H9 (cell line): ENCODE data around the gene ATP6V1D. TPM values are rescaled to one million over a fixed set of nuclear protein-coding genes. Genes with fewer than 3 reads are reported as not detected.
"Not testable (repeated sequence)": the region's sequence is repeated elsewhere in the genome, so short reads cannot be mapped to it uniquely, and the experiment has no call there.

Experiments used
- DNase-seq: peaks from one replicate; pipeline ENCODE4 v3.0.0-alpha.2; 2017
- H2AFZ ChIP-seq: one replicate; pipeline ENCODE4 v1.6.1; 2013; ENCODE audit warnings: mild to moderate bottlenecking, low read length, control low read depth, moderate library complexity
- H2AK5ac ChIP-seq: 2 replicates; pipeline ENCODE4 v1.6.1; 2013; ENCODE audit warnings: low read length, control low read depth, mixed read lengths; ENCODE audit not compliant: insufficient read length
- H2BK120ac ChIP-seq: one replicate; pipeline ENCODE4 v1.6.1; 2013; ENCODE audit warnings: low read depth, mild to moderate bottlenecking, low read length, control low read depth, inconsistent platforms; ENCODE audit not compliant: poor library complexity, severe bottlenecking
- H2BK12ac ChIP-seq: 2 replicates; pipeline ENCODE4 v1.6.1; 2013; ENCODE audit warnings: low read length, control low read depth, mixed read lengths, low read depth; ENCODE audit not compliant: insufficient read length
- H2BK15ac ChIP-seq: 2 replicates; pipeline ENCODE4 v1.6.1; 2013; ENCODE audit warnings: low read depth, low read length, control low read depth
- H2BK20ac ChIP-seq: one replicate; pipeline ENCODE4 v1.6.1; 2013; ENCODE audit warnings: low read depth, mild to moderate bottlenecking, low read length, control low read depth, inconsistent platforms; ENCODE audit not compliant: poor library complexity, severe bottlenecking
- H2BK5ac ChIP-seq: 2 replicates; pipeline ENCODE4 v1.6.1; 2013; ENCODE audit warnings: low read length, control low read depth, mixed read lengths; ENCODE audit not compliant: insufficient read length
- H3K14ac ChIP-seq: 2 replicates; pipeline ENCODE4 v1.6.1; 2013; ENCODE audit warnings: low read length, control low read depth; ENCODE audit not compliant: insufficient read depth
- H3K18ac ChIP-seq: 2 replicates; pipeline ENCODE4 v1.6.1; 2013; ENCODE audit warnings: low read depth, mild to moderate bottlenecking, mixed read lengths, low read length, control low read depth; ENCODE audit not compliant: insufficient read length
- H3K23ac ChIP-seq: 2 replicates; pipeline ENCODE4 v1.6.1; 2013; ENCODE audit warnings: low read length, control low read depth, mixed read lengths, low read depth; ENCODE audit not compliant: insufficient read length
- H3K23me2 ChIP-seq: 2 replicates; pipeline ENCODE4 v1.6.1; 2013; ENCODE audit warnings: low read depth, mild to moderate bottlenecking, mixed read lengths, low read length, control low read depth; ENCODE audit not compliant: insufficient read length, poor library complexity, severe bottlenecking
- H3K27ac ChIP-seq: 2 replicates; pipeline ENCODE4 v1.5.1; 2013; ENCODE audit warnings: low read length, control low read depth, mixed read lengths, low read depth; ENCODE audit not compliant: insufficient read length
- H3K27me3 ChIP-seq: 2 replicates; pipeline ENCODE4 v1.6.1; 2013; ENCODE audit warnings: low read length, control low read depth, inconsistent platforms; ENCODE audit not compliant: insufficient read depth
- H3K4ac ChIP-seq: 2 replicates; pipeline ENCODE4 v1.6.1; 2013; ENCODE audit warnings: low read depth, mild to moderate bottlenecking, control low read depth, inconsistent platforms, low read length, moderate library complexity
- H3K4me1 ChIP-seq: 2 replicates; pipeline ENCODE4 v1.6.1; 2013; ENCODE audit warnings: low read length, control low read depth, inconsistent platforms; ENCODE audit not compliant: insufficient read depth
- H3K4me2 ChIP-seq: 2 replicates; pipeline ENCODE4 v1.6.1; 2013; ENCODE audit warnings: low read length, control low read depth, mixed read lengths; ENCODE audit not compliant: insufficient read length, insufficient read depth
- H3K56ac ChIP-seq: 2 replicates; pipeline ENCODE4 v1.6.1; 2013; ENCODE audit warnings: low read depth, mild to moderate bottlenecking, mixed read lengths, low read length, control low read depth; ENCODE audit not compliant: insufficient read length
- H3K79me1 ChIP-seq: 2 replicates; pipeline ENCODE4 v1.6.1; 2013; ENCODE audit warnings: low read depth, mild to moderate bottlenecking, moderate library complexity, low read length, control low read depth, inconsistent platforms; ENCODE audit not compliant: insufficient read depth, poor library complexity, severe bottlenecking
- H3K79me2 ChIP-seq: 2 replicates; pipeline ENCODE4 v1.6.1; 2013; ENCODE audit warnings: low read length, control low read depth, inconsistent platforms; ENCODE audit not compliant: insufficient read depth
- H3K9ac ChIP-seq: 2 replicates; pipeline ENCODE4 v1.6.1; 2013; ENCODE audit warnings: low read length, control low read depth, mixed read lengths; ENCODE audit not compliant: insufficient read length; ENCODE audit errors: extremely low read depth
- H3K9me3 ChIP-seq: one replicate; pipeline ENCODE4 v1.6.1; 2013; ENCODE audit warnings: low read depth, low read length, inconsistent platforms; ENCODE audit not compliant: control insufficient read depth
- H3T11ph ChIP-seq: one replicate; pipeline ENCODE4 v1.6.1; 2013; ENCODE audit warnings: mild to moderate bottlenecking, low read length, control low read depth, inconsistent platforms
- H4K20me1 ChIP-seq: one replicate; pipeline ENCODE4 v1.6.1; 2013; ENCODE audit not compliant: control insufficient read depth, insufficient read length, insufficient read depth
- H4K5ac ChIP-seq: 2 replicates; pipeline ENCODE4 v1.6.1; 2013; ENCODE audit warnings: low read depth, mild to moderate bottlenecking, mixed read lengths, low read length, control low read depth; ENCODE audit not compliant: insufficient read length
- H4K8ac ChIP-seq: replicated peaks from 2 replicates; pipeline ENCODE4 v1.6.1; 2013; ENCODE audit warnings: low read length, control low read depth, mixed read lengths, low read depth; ENCODE audit not compliant: insufficient read length
- H4K91ac ChIP-seq: 2 replicates; pipeline ENCODE4 v1.6.1; 2013; ENCODE audit warnings: low read depth, mild to moderate bottlenecking, moderate library complexity, mixed read lengths, low read length, control low read depth; ENCODE audit not compliant: insufficient read length
- H3K27ac Mint-ChIP-seq, 3 experiments: 2 replicates in 2 of 3; 3 replicates in 1 of 3; pipeline ENCODE4 v1.8.0; 2020 to 2021; ENCODE audit warnings: mixed read lengths in 3 of 3, mild to moderate bottlenecking in 1 of 3, moderate library complexity in 1 of 3
- H3K27me3 Mint-ChIP-seq: 2 replicates; pipeline ENCODE4 v1.8.0; 2021; ENCODE audit warnings: low read depth, mild to moderate bottlenecking, moderate library complexity, mixed read lengths
- H3K36me3 Mint-ChIP-seq, 3 experiments: 2 replicates in 2 of 3; 3 replicates in 1 of 3; pipeline ENCODE4 v1.8.0; 2020 to 2021; ENCODE audit warnings: low read depth in 3 of 3, mixed read lengths in 3 of 3; ENCODE audit not compliant: insufficient read depth in 1 of 3
- H3K4me1 Mint-ChIP-seq, 2 experiments: 2 replicates each; pipeline ENCODE4 v1.8.0; 2020; ENCODE audit warnings: mixed read lengths in 2 of 2
- H3K4me3 Mint-ChIP-seq, 2 experiments: 2 replicates in 1 of 2; 3 replicates in 1 of 2; pipeline ENCODE4 v1.8.0; 2020 to 2021; ENCODE audit warnings: mild to moderate bottlenecking in 2 of 2, mixed read lengths in 2 of 2, moderate library complexity in 1 of 2
- H3K9me3 Mint-ChIP-seq, 2 experiments: 2 replicates in 1 of 2; 3 replicates in 1 of 2; pipeline ENCODE4 v1.8.0; 2020; ENCODE audit warnings: mild to moderate bottlenecking in 2 of 2, mixed read lengths in 2 of 2, moderate library complexity in 1 of 2
- CTCF ChIP-seq: fragments of 200-600 bp; sonication (generic); conservative IDR thresholded peaks from 3 replicates; pipeline ENCODE4 v1.8.0; 2021; ENCODE audit warnings: antibody characterized with exemption, mild to moderate bottlenecking
- WGBS: extraction: QIAGEN DNeasy Blood & Tissue Kit; methylation state at CpG from one replicate; pipeline ENCODE4 v1.1.7; 2013; ENCODE audit warnings: missing lambda C conversion rate, low lambda C conversion rate, mixed read lengths; ENCODE audit not compliant: insufficient read length; ENCODE audit errors: extremely low coverage; 5-methylcytosine and 5-hydroxymethylcytosine counted together
- total RNA-seq: library from RNA; stranded (reverse); gene quantifications from 2 replicates; pipeline ENCODE4 v1.2.1, GENCODE V29; 2021

Gene ATP6V1D
- total RNA-seq, 1 experiment from 2014 or later: 85.7 TPM

- Mint-ChIP-seq H3K9me3 (peaks cover 0 to 4% of the 10 kb centered on the region in 2 experiments; a peak in 2 of 5 replicates), H3K27me3 (no peaks in the 10 kb centered on the region), H3K36me3 (peaks cover 49 to 74% (median 59%) of the 10 kb centered on the region in 3 experiments; a peak in 6 of 7 replicates), H3K4me1 (no peaks in the 10 kb centered on the region), H3K27ac (no peak overlapping the region; a peak in 1 of 7 replicates), H3K4me3 (no peak overlapping the region)
- Histone ChIP-seq H3K79me2 (no peaks in the 10 kb centered on the region), H3T11ph (no peak overlapping the region), H4K5ac (no peak overlapping the region), H4K20me1 (no peaks in the 10 kb centered on the region), H4K91ac (no peak overlapping the region), H2BK5ac (no peak overlapping the region), H3K14ac (no peak overlapping the region), H4K8ac (no peak overlapping the region), H2AFZ (no peak overlapping the region), H3K9me3 (no peaks in the 10 kb centered on the region), H3K79me1 (no peaks in the 10 kb centered on the region), H3K4me1 (no peaks in the 10 kb centered on the region), H3K4ac (no peak overlapping the region), H2AK5ac (no peak overlapping the region), H3K9ac (no peak overlapping the region), H3K23ac (no peak overlapping the region), H2BK15ac (no peak overlapping the region), H3K4me2 (no peak overlapping the region), H3K18ac (no peak overlapping the region), H2BK20ac (no peak overlapping the region), H3K56ac (no peak overlapping the region), H3K27me3 (no peaks in the 10 kb centered on the region), H3K27ac (no peak overlapping the region), H3K23me2 (no peaks in the 10 kb centered on the region), H2BK12ac (no peak overlapping the region), H2BK120ac (no peak overlapping the region)
- DNase-seq: no peak
- no CpG with 5 or more reads among the region's 4 CpGs for WGBS
- TF ChIP-seq CTCF: no peak
These were observed 15.9 kb downstream of the ATP6V1D start for GRCh38 chr14:67343601-67344230.

- not testable (repeated sequence) for H3K27me3 Mint-ChIP-seq, H2AK5ac ChIP-seq, H3K27ac Mint-ChIP-seq, H3K23ac ChIP-seq, DNase-seq, H2BK5ac ChIP-seq, H3K27me3 ChIP-seq, H3K9me3 ChIP-seq, H4K5ac ChIP-seq, H2BK12ac ChIP-seq, H3K9me3 Mint-ChIP-seq, H3K4me2 ChIP-seq, H2BK15ac ChIP-seq, H2BK120ac ChIP-seq, H4K91ac ChIP-seq, H3K79me2 ChIP-seq, H4K8ac ChIP-seq, H3K27ac ChIP-seq, H3K14ac ChIP-seq, H3K4ac ChIP-seq, H3K9ac ChIP-seq, H3T11ph ChIP-seq, H3K23me2 ChIP-seq, H3K4me3 Mint-ChIP-seq, H3K4me1 ChIP-seq, H2BK20ac ChIP-seq, H3K18ac ChIP-seq, H3K79me1 ChIP-seq, H3K4me1 Mint-ChIP-seq, H4K20me1 ChIP-seq, H3K56ac ChIP-seq, H2AFZ ChIP-seq
- peaks cover 47 to 78% (median 59%) of the 10 kb centered on the region in 3 experiments; a peak in 6 of 7 replicates for H3K36me3 Mint-ChIP-seq
- WGBS: no CpG with 5 or more reads among the region's 31 CpGs
These were observed 18.4 kb downstream of the ATP6V1D start for GRCh38 chr14:67341231-67341630.
